GM18520 (cell line): ENCODE measurements around the gene ADAMTS2.

Experiments used
- ATAC-seq: cut with Tn5 transposase; IDR thresholded peaks from one replicate; pipeline ENCODE4 v1.9.1; 2021; ENCODE audit not compliant: unreplicated experiment

The ADAMTS2 gene

GRCh38 chr5:179204572-179204971 is 140.7 kb downstream of the ADAMTS2 start:
- ATAC-seq, result no peak

- no peak for ATAC-seq
Observed at GRCh38 chr5:179203248-179203647, 142.0 kb downstream of the ADAMTS2 start.

- no peak for ATAC-seq
Observed at GRCh38 chr5:179201986-179202385, 143.3 kb downstream of the ADAMTS2 start.

- no peak for ATAC-seq
Observed at GRCh38 chr5:179199246-179199645, 146.0 kb downstream of the ADAMTS2 start.

GRCh38 chr5:179198825-179199224 is 146.4 kb downstream of the ADAMTS2 start:
- ATAC-seq, result no peak

- no peak for ATAC-seq
Observed at GRCh38 chr5:179196405-179197079, 148.7 kb downstream of the ADAMTS2 start.

- no peak for ATAC-seq
Observed at GRCh38 chr5:179195561-179196404, 149.5 kb downstream of the ADAMTS2 start.

GRCh38 chr5:179194941-179195381 is 150.3 kb downstream of the ADAMTS2 start:
- no peak for ATAC-seq

- ATAC-seq, result no peak
Observed at GRCh38 chr5:179194201-179194910, 150.9 kb downstream of the ADAMTS2 start.

GRCh38 chr5:179193746-179194145 is 151.5 kb downstream of the ADAMTS2 start:
- no peak for ATAC-seq

GRCh38 chr5:179192891-179193470 is 152.3 kb downstream of the ADAMTS2 start:
- no peak for ATAC-seq

GRCh38 chr5:179192185-179192890 is 152.9 kb downstream of the ADAMTS2 start:
- no peak for ATAC-seq

GRCh38 chr5:179191506-179192184 is 153.6 kb downstream of the ADAMTS2 start:
- no peak for ATAC-seq

- no peak for ATAC-seq
Observed at GRCh38 chr5:179190851-179191505, 154.3 kb downstream of the ADAMTS2 start.

GRCh38 chr5:179188636-179189035 is 156.6 kb downstream of the ADAMTS2 start:
- ATAC-seq, result no peak

- ATAC-seq, result no peak
Observed at GRCh38 chr5:179187681-179188575, 157.3 kb downstream of the ADAMTS2 start.

GRCh38 chr5:179187229-179187678 is 158.0 kb downstream of the ADAMTS2 start:
- no peak for ATAC-seq

- ATAC-seq, result no peak
Observed at GRCh38 chr5:179186801-179187200, 158.5 kb downstream of the ADAMTS2 start.
